HG03558 (cell line): ENCODE results near the gene SLC49A3.
A peak's percentile ranks its signal among the peaks of the same experiment; 100 is the strongest.
"Not testable (repeated sequence)": the region's sequence is repeated elsewhere in the genome, so short reads cannot be mapped to it uniquely, and the experiment has no call there.

Experiments
- ATAC-seq: cut with Tn5 transposase; IDR thresholded peaks from one replicate; pipeline ENCODE4 v1.9.1; 2021; ENCODE audit warnings: moderate number of reproducible peaks; ENCODE audit not compliant: unreplicated experiment; ENCODE audit errors: extremely low read depth

The SLC49A3 gene

GRCh38 chr4:669806-670559, 19.0 kb downstream of the SLC49A3 start:
- not testable (repeated sequence) for ATAC-seq

GRCh38 chr4:668219-668618, 20.7 kb downstream of the SLC49A3 start:
- ATAC-seq: not testable (repeated sequence)

- no peak for ATAC-seq
Observed at GRCh38 chr4:667545-667925, 21.4 kb downstream of the SLC49A3 start.

DNA sequence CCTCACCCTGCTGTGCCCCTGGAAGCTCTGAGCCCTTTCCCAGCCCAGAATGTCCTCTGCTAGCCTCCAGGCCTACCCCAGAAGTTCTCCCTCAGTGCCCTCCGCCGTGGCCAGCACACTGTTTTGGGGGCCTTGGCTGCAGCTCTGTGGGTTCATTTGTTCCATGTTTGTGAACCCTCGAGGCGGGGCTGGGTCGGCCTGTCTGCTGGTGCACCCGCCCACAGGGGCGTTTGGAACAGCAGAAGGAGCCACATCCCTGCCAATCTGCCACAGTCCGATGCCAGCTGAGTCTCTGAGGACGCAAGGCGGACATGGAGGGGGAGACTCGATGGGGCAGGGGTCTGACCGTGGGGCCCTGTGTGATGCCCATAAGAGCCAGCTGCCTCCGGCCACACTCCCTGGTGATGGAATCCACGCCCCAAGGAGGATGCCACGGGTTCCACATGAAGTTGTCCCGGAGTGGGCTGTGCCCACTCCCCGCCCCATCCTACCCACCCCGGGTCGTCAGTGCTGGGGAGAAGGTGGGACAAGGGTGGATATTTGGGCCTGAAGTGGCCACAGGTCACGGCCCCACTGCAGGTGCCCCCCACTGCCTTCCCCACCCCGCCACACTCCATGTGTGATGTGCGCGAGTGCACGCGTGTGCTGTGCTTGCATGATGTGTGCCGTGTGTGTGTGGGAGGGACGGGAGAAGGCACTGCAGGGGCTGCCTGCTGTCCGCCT, 22.0 kb downstream of the SLC49A3 start:
- ATAC-seq: no peak

- ATAC-seq: no peak
Observed at GRCh38 chr4:666436-666810, 22.5 kb downstream of the SLC49A3 start.

- ATAC-seq: no peak
Observed at GRCh38 chr4:665751-666435, 23.1 kb downstream of the SLC49A3 start.

DNA sequence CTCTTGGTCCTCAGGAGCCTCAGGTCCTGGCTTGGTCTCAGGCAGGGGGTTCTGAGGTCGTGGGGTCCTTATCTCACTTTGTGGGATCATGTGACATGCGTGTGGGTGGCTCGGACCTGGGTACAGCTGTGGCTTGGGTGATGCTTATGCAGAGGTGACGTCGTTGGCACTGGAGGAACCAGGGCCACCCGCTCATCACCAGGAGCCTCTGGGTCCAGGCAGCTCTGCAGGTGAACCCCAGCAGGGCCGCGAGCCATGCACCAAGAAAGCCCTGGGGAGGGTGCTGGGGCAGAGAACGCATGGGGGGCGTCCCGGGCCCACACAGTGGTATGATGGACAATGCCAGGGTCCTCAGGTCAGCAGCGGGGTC, 23.6 kb downstream of the SLC49A3 start:
- ATAC-seq: no peak

- no peak for ATAC-seq
Observed at GRCh38 chr4:664713-665231, 24.2 kb downstream of the SLC49A3 start.

GRCh38 chr4:663438-664428, 25.2 kb downstream of the SLC49A3 start:
- peak; percentile 38 for ATAC-seq

GRCh38 chr4:663046-663437, 25.9 kb downstream of the SLC49A3 start:
- no peak for ATAC-seq

DNA sequence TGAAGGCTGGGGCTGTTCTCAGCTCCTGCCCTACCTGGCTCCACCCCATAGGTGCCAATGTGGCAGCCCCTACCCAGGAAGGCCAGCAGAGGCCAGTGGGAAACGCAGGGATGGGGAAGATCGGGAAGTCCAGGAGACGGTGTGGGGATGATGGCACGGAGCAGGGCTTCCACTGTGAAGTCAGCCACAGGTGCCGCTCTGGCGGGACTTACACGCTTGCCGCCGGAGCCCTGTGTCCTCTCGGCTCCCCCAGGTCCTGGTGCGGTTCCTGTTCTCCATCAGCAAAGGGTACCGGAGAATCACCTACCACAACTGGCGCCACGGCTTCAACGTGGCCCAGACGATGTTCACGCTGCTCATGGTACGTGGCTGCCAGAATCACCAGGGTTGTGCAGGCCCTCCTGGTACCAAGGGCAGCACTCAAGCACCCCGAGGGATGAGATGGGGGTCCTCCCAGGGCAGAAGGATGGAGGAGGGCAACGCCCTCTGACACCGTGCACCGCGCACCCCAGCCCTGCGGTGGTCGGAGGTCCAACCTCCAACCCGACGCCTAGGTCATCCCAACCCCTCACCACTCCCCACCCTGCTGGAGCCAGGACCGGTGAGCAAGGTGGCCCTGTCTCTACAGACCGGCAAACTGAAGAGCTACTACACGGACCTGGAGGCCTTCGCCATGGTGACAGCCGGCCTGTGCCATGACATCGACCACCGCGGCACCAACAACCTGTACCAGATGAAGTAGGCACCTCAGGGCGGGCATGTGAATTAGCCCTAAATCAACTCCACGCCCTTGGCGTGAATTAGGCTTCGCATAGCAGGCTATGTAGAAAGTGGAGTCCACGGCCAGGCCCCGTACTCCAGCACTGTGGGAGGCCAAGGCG, 26.8 kb downstream of the SLC49A3 start:
- no peak for ATAC-seq

GRCh38 chr4:661231-661630, 27.7 kb downstream of the SLC49A3 start:
- no peak for ATAC-seq

- ATAC-seq: no peak
Observed at GRCh38 chr4:660401-660800, 28.6 kb downstream of the SLC49A3 start.

DNA sequence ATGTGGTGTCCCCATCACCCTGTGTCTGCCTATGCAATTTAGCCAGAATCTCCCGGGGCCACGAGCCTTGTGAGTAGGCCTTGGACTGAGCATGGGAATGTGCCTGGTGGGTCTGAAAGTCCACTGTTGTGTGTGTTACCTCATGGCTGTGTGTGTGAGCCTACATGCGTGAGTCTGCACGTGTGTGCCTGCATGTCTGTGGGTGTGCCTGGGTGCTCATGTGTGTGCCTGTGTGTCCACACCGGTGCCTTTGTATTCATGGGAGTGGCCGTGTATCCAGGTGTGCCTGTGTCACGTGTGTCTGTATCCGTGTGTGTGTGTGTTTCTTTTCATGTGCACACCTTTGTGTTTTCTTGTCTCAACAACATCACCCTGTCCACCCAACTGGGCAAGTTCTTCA, 29.1 kb downstream of the SLC49A3 start:
- no peak for ATAC-seq

- ATAC-seq: no peak
Observed at GRCh38 chr4:658681-659667, 30.0 kb downstream of the SLC49A3 start.

DNA sequence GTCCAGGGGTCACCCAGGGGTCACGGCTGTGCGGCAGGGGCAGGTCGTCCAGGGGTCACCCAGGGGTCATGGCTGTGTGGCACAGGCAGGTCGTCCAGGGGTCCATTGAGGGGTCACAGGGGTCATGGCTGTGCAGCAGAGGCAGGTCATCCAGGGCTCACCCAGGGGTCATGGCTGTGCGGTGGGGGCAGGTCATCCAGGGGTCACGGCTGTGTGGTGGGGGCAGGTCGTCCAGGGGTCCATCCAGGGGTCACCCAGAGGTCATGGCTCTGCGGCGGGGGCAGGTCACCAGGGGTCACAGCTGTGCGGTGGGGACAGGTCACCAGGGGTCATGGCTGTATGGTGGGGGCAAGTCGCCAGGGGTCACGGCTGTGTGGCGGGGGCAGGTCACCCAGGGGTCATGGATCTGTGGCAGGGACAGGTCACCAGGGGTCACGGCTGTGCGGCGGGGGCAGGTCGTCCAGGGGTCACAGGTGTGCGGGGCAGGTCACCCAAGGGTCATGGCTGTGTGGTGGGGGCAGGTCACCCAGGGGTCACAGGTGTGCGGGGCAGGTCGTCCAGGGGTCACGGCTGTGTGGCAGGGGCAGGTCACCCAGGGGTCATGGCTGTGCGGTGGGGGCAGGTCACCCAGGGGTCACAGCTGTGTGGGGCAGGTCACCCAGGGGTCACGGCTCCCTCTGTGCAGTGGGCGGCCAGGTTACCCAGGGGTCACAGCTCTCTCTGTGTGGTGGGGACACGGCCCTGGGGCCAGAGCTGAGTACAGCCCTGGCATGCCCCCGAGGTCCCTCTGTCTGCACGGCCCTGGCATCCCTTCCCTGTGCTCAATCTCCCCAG, 30.9 kb downstream of the SLC49A3 start:
- no peak for ATAC-seq

DNA sequence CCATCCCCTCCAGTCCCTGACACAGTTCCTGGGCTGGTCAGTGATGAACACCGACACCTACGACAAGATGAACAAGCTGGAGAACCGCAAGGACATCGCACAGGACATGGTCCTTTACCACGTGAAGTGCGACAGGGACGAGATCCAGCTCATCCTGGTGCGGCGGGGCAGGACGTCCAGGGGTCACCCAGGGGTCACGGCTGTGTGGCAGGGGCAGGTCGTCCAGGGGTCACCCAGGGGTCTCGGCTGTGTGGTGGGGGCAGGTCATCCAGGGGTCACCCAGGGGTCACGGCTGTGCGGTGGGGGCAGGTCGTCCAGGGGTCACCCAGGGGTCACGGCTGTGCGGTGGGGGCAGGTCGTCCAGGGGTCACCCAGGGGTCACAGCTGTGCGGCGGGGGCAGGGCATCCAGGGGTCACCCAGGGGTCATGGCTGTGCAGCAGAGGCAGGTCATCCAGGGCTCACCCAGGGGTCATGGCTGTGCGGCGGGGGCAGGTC, 31.6 kb downstream of the SLC49A3 start:
- no peak for ATAC-seq
